GM19438 (cell line): ENCODE results near the gene ITPR1.

Experiments used
- ATAC-seq: cut with Tn5 transposase; IDR thresholded peaks from one replicate; pipeline ENCODE4 v1.9.1; 2021; ENCODE audit warnings: low read depth; ENCODE audit not compliant: unreplicated experiment

ITPR1 gene

GRCh38 chr3:4732925-4733324 lies 239.8 kb downstream of the ITPR1 start:
- no peak for ATAC-seq

GRCh38 chr3:4734454-4734853 lies 241.3 kb downstream of the ITPR1 start:
- ATAC-seq: no peak

- no peak for ATAC-seq
Measured at GRCh38 chr3:4735243-4735642, 242.1 kb downstream of the ITPR1 start.

- no peak for ATAC-seq
Measured at GRCh38 chr3:4736284-4736861, 243.2 kb downstream of the ITPR1 start.

- no peak for ATAC-seq
Measured at GRCh38 chr3:4738737-4739274, 245.7 kb downstream of the ITPR1 start.

GRCh38 chr3:4739289-4740236 lies 246.4 kb downstream of the ITPR1 start:
- ATAC-seq: no peak

GRCh38 chr3:4740397-4741105 lies 247.4 kb downstream of the ITPR1 start:
- no peak for ATAC-seq

- no peak for ATAC-seq
Measured at GRCh38 chr3:4741106-4741403, 247.9 kb downstream of the ITPR1 start.

GRCh38 chr3:4741404-4742307 lies 248.5 kb downstream of the ITPR1 start:
- ATAC-seq: no peak

GRCh38 chr3:4742359-4742758 lies 249.2 kb downstream of the ITPR1 start:
- ATAC-seq: no peak

GRCh38 chr3:4743371-4743770 lies 250.2 kb downstream of the ITPR1 start:
- no peak for ATAC-seq

GRCh38 chr3:4744405-4745234 lies 251.5 kb downstream of the ITPR1 start:
- ATAC-seq: no peak

GRCh38 chr3:4745235-4745610 lies 252.1 kb downstream of the ITPR1 start:
- no peak for ATAC-seq

- no peak for ATAC-seq
Measured at GRCh38 chr3:4746241-4746958, 253.3 kb downstream of the ITPR1 start.

- no peak for ATAC-seq
Measured at GRCh38 chr3:4748127-4748526, 255.0 kb downstream of the ITPR1 start.

GRCh38 chr3:4748701-4749378 lies 255.7 kb downstream of the ITPR1 start:
- ATAC-seq: no peak

GRCh38 chr3:4749567-4750002 lies 256.4 kb downstream of the ITPR1 start:
- no peak for ATAC-seq

- no peak for ATAC-seq
Measured at GRCh38 chr3:4750306-4750968, 257.3 kb downstream of the ITPR1 start.
